Adrenal gland (tissue), 5 donors: ENCODE results near the gene UBL3.

Source experiments
- CTCF ChIP-seq, 6 experiments: fragments of 450-650 bp in 4 of 6; fragments of 200-600 bp in 2 of 6; sonication (generic) in 1 of 6; IDR thresholded peaks; 1 replicate in 5 of 6; 2 replicates in 1 of 6; pipeline versions ENCODE4 v1.5.1 to v1.8.0; 2016 to 2021; ENCODE audit warnings: antibody characterized with exemption in 6 of 6, mild to moderate bottlenecking in 2 of 6, moderate library complexity in 1 of 6
- POLR2A ChIP-seq, 2 donors: fragments of 450-650 bp; IDR thresholded peaks; one replicate each; pipeline ENCODE4 v1.6.1; 2017; ENCODE audit warnings: antibody characterized with exemption in 2 of 2, mild to moderate bottlenecking in 2 of 2, moderate library complexity in 1 of 2
- donor health status: DM: no; HTN: no; CAD: no.

- TF ChIP-seq CTCF (IDR thresholded peaks at IDR 0.05) (no peak), POLR2A (IDR thresholded peaks at IDR 0.05) (no peak)
Measured at GRCh38 chr13:29760544-29760943, 89.9 kb downstream of the UBL3 start.
